ENCODE measurements around the gene ARHGEF3.

DNA sequence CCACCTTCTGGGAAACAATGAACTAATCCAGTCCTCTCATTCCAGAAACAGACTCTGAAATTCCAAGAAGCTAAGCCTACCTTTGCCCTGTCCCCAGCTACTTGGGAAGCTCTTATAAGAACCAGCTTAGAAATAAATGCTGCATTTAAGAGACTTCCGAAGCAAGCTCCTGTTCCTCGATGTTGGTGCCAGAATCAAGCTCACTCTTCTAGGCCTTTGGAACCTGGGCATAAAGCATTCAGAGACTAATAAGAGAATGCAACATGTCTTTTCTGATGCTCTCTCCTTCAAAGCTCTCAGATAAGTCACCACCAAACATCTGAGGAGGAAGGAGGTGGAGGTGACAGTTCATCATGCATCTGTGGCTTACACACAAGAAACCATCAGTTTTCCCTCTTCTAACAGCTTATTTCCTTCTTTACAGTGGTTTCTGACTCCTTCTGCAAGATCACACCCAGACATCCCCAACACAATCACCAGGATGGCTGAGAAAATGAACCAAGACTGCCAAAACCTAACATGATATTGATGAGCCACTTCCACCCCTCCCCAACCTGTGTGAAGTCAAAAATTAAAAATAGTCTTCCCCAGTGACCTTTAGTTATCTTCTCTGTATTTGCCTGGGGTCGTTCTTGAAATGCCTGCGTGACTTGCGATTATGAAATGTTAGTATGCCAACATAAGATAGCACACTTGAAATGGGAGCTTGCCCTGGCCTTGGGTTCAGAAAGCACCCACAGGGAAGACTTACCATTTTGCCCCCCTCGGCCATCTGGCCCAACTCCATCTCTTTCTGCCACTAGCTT, 11.5 kb downstream of the ARHGEF3 start:
- TF ChIP-seq, protein P1, sequence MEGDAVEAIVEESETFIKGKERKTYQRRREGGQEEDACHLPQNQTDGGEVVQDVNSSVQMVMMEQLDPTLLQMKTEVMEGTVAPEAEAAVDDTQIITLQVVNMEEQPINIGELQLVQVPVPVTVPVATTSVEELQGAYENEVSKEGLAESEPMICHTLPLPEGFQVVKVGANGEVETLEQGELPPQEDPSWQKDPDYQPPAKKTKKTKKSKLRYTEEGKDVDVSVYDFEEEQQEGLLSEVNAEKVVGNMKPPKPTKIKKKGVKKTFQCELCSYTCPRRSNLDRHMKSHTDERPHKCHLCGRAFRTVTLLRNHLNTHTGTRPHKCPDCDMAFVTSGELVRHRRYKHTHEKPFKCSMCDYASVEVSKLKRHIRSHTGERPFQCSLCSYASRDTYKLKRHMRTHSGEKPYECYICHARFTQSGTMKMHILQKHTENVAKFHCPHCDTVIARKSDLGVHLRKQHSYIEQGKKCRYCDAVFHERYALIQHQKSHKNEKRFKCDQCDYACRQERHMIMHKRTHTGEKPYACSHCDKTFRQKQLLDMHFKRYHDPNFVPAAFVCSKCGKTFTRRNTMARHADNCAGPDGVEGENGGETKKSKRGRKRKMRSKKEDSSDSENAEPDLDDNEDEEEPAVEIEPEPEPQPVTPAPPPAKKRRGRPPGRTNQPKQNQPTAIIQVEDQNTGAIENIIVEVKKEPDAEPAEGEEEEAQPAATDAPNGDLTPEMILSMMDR (IDR thresholded peaks at IDR 0.05): no peak
- no peak for TF ChIP-seq POLR2A (IDR thresholded peaks at IDR 0.05)

All from ovary (tissue), 3 donors.